HepG2 (cell line): ENCODE data around the gene TSPAN9. TPM values are rescaled to one million over a fixed set of nuclear protein-coding genes. Genes with fewer than 3 reads are reported as not detected.

ENCODE experiments used
- ATF7 ChIP-seq, 2 experiments: fragments of 450-650 bp in 1 of 2; sonication (generic) in 1 of 2; formaldehyde crosslinking in 1 of 2; IDR thresholded peaks; 2 replicates each; pipeline versions ENCODE4 v1.4.0 to v1.6.1; 2016 to 2020; ENCODE audit warnings: antibody characterized with exemption in 1 of 2, mild to moderate bottlenecking in 1 of 2, missing genetic modification reagents in 1 of 2
- BRF2 ChIP-seq: sonication (generic); formaldehyde crosslinking; IDR thresholded peaks from 2 replicates; pipeline ENCODE4 v1.8.1; 2022; ENCODE audit warnings: mild to moderate bottlenecking, missing genetic modification reagents
- ELF1 ChIP-seq: sonication (generic); formaldehyde crosslinking; IDR thresholded peaks from 2 replicates; pipeline ENCODE4 v1.4.0; 2020; ENCODE audit warnings: missing genetic modification reagents
- FOXO1 ChIP-seq: sonication (generic); formaldehyde crosslinking; IDR thresholded peaks from 2 replicates; pipeline ENCODE4 v1.4.0; 2020; ENCODE audit warnings: missing genetic modification reagents
- JUN ChIP-seq: sonication (generic); formaldehyde crosslinking; IDR thresholded peaks from 2 replicates; pipeline ENCODE4 v1.4.0; 2020; ENCODE audit warnings: mild to moderate bottlenecking, missing genetic modification reagents
- KLF13 ChIP-seq: sonication (generic); formaldehyde crosslinking; IDR thresholded peaks from 2 replicates; pipeline ENCODE4 v1.4.0; 2020; ENCODE audit warnings: mild to moderate bottlenecking, missing genetic modification reagents
- MTA3 ChIP-seq: sonication (generic); formaldehyde crosslinking; IDR thresholded peaks from 2 replicates; pipeline ENCODE4 v1.4.0; 2020; ENCODE audit warnings: missing genetic modification reagents
- RBFOX2 ChIP-seq: fragments of 200-400 bp; formaldehyde crosslinking; IDR thresholded peaks from 2 replicates; pipeline ENCODE4 v1.6.1; 2017; ENCODE audit warnings: low read depth, mild to moderate bottlenecking, low read length
- SAP130 ChIP-seq: IDR thresholded peaks from 2 replicates; pipeline ENCODE4 v1.6.1; 2016; ENCODE audit warnings: low read depth
- SIN3A ChIP-seq: IDR thresholded peaks from 2 replicates; pipeline ENCODE4 v1.6.1; 2011; ENCODE audit warnings: low read depth, mild to moderate bottlenecking, control low read depth, low read length, borderline replicate concordance
- SIX4 ChIP-seq: sonication (generic); formaldehyde crosslinking; IDR thresholded peaks from 2 replicates; pipeline ENCODE4 v1.4.0; 2020; ENCODE audit warnings: missing genetic modification reagents
- XBP1 ChIP-seq: sonication (generic); formaldehyde crosslinking; IDR thresholded peaks from 2 replicates; pipeline ENCODE4 v1.5.0; 2020; ENCODE audit warnings: missing genetic modification reagents
- ZNF18 ChIP-seq: sonication (generic); formaldehyde crosslinking; IDR thresholded peaks from 2 replicates; pipeline ENCODE4 v1.8.0; 2022; ENCODE audit warnings: mild to moderate bottlenecking, missing genetic modification reagents; ENCODE audit not compliant: insufficient replicate concordance
- ZNF282 ChIP-seq: fragments of 450-650 bp; IDR thresholded peaks from 2 replicates; pipeline ENCODE4 v1.6.1; 2018; ENCODE audit not compliant: partially characterized antibody
- ZNF432 ChIP-seq: sonication (generic); formaldehyde crosslinking; IDR thresholded peaks from 2 replicates; pipeline ENCODE4 v1.5.0; 2020; ENCODE audit warnings: missing genetic modification reagents, mild to moderate bottlenecking, borderline replicate concordance
- ZNF629 ChIP-seq: sonication (generic); formaldehyde crosslinking; conservative IDR thresholded peaks from 2 replicates; pipeline ENCODE4 v1.5.0; 2020; ENCODE audit warnings: missing genetic modification reagents
- polyA plus RNA-seq, 8 experiments: library from polyadenylated mRNA; depleted of rRNA in 3 of 8; stranded (reverse) in 7 of 8; unstranded in 1 of 8; fragments of >200 nt; fragmentation: Illumina TruSeq in 4 of 8; extraction: Trizol in 4 of 8; gene quantifications; 2 replicates each; pipeline versions ENCODE4 v1.2.1 to v1.2.3, GENCODE V29; 2011 to 2016; ENCODE audit warnings: low read depth in 4 of 8, missing spikeins in 1 of 8, mixed read lengths in 1 of 8; ENCODE audit not compliant: insufficient read depth in 1 of 8
- total RNA-seq, 5 experiments: library from RNA; depleted of rRNA; stranded (reverse); fragments of >200 nt; fragmentation: Illumina TruSeq; extraction: Trizol; gene quantifications; 2 replicates each; pipeline ENCODE4 v1.2.3, GENCODE V29; 2016; ENCODE audit warnings: low read depth in 1 of 5
- TF ChIP-seq, protein P1 (sequence below): sonication (generic); formaldehyde crosslinking; IDR thresholded peaks from 2 replicates; pipeline ENCODE4 v1.4.0; 2020; ENCODE audit warnings: missing genetic modification reagents
- TF ChIP-seq, protein P2 (sequence below): sonication (generic); formaldehyde crosslinking; IDR thresholded peaks from 2 replicates; pipeline ENCODE4 v1.4.0; 2020; ENCODE audit warnings: missing genetic modification reagents, mild to moderate bottlenecking, borderline replicate concordance
- TF ChIP-seq, protein P3 (sequence below): sonication (generic); formaldehyde crosslinking; IDR thresholded peaks from 2 replicates; pipeline ENCODE4 v1.5.1; 2020; ENCODE audit warnings: missing genetic modification reagents, mild to moderate bottlenecking, borderline replicate concordance

TSPAN9 gene
- total and polyA plus RNA-seq, 2 of the 13 experiments (the other 11 are each of a cell fraction or from before 2014, with no cell fraction given): 18.1 to 42.3 TPM

GRCh38 chr12:3335078-3335487 is 257.9 kb downstream of the TSPAN9 start (continued):
- TF ChIP-seq JUN (peak; percentile 52; the same call in 1 of the 2 replicates), ZNF282 (no peak), SIX4 (CRISPR knock-in tag) (peak; percentile 94), XBP1 (CRISPR knock-in tag) (no peak), BRF2 (no peak), ATF7 (IDR thresholded peaks at IDR 0.05) (peak; percentile 61), ATF7 (CRISPR knock-in tag; IDR thresholded peaks at IDR 0.05) (no peak; the same call in 1 of the 2 replicates), ELF1 (CRISPR knock-in tag) (peak; percentile 40; the same call in 1 of the 2 replicates), ZNF432 (no peak), ZNF629 (CRISPR knock-in tag) (0 out of 2 replicates have a peak, but pooled peaks have one; percentile 27), KLF13 (CRISPR knock-in tag) (no peak), SIN3A (no peak), RBFOX2 (no peak), ZNF18 (CRISPR knock-in tag) (no peak), SAP130 (CRISPR knock-in tag) (peak; percentile 80), MTA3 (no peak), FOXO1 (CRISPR knock-in tag) (peak; percentile 57; the same call in 1 of the 2 replicates)
- TF ChIP-seq, protein P1, sequence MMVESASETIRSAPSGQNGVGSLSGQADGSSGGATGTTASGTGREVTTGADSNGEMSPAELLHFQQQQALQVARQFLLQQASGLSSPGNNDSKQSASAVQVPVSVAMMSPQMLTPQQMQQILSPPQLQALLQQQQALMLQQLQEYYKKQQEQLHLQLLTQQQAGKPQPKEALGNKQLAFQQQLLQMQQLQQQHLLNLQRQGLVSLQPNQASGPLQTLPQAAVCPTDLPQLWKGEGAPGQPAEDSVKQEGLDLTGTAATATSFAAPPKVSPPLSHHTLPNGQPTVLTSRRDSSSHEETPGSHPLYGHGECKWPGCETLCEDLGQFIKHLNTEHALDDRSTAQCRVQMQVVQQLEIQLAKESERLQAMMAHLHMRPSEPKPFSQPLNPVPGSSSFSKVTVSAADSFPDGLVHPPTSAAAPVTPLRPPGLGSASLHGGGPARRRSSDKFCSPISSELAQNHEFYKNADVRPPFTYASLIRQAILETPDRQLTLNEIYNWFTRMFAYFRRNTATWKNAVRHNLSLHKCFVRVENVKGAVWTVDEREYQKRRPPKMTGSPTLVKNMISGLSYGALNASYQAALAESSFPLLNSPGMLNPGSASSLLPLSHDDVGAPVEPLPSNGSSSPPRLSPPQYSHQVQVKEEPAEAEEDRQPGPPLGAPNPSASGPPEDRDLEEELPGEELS (CRISPR knock-in tag): peak; percentile 81
- TF ChIP-seq, protein P2, sequence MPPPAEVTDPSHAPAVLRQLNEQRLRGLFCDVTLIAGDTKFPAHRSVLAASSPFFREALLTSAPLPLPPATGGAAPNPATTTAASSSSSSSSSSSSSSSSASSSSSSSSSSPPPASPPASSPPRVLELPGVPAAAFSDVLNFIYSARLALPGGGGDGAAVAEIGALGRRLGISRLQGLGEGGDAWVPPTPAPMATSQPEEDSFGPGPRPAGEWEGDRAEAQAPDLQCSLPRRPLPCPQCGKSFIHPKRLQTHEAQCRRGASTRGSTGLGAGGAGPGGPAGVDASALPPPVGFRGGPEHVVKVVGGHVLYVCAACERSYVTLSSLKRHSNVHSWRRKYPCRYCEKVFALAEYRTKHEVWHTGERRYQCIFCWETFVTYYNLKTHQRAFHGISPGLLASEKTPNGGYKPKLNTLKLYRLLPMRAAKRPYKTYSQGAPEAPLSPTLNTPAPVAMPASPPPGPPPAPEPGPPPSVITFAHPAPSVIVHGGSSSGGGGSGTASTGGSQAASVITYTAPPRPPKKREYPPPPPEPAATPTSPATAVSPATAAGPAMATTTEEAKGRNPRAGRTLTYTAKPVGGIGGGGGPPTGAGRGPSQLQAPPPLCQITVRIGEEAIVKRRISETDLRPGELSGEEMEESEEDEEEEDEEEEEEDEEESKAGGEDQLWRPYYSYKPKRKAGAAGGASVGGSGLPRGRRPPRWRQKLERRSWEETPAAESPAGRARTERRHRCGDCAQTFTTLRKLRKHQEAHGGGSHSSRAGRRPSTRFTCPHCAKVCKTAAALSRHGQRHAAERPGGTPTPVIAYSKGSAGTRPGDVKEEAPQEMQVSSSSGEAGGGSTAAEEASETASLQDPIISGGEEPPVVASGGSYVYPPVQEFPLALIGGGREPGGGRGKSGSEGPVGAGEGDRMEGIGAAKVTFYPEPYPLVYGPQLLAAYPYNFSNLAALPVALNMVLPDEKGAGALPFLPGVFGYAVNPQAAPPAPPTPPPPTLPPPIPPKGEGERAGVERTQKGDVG (CRISPR knock-in tag): no peak
- TF ChIP-seq, protein P3, sequence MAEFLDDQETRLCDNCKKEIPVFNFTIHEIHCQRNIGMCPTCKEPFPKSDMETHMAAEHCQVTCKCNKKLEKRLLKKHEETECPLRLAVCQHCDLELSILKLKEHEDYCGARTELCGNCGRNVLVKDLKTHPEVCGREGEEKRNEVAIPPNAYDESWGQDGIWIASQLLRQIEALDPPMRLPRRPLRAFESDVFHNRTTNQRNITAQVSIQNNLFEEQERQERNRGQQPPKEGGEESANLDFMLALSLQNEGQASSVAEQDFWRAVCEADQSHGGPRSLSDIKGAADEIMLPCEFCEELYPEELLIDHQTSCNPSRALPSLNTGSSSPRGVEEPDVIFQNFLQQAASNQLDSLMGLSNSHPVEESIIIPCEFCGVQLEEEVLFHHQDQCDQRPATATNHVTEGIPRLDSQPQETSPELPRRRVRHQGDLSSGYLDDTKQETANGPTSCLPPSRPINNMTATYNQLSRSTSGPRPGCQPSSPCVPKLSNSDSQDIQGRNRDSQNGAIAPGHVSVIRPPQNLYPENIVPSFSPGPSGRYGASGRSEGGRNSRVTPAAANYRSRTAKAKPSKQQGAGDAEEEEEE (CRISPR knock-in tag): no peak
